Measurements from ENCODE around the gene MFAP5.
A peak's percentile ranks its signal among the peaks of the same experiment; 100 is the strongest.
"Not testable (repeated sequence)": the region's sequence is repeated elsewhere in the genome, so short reads cannot be mapped to it uniquely, and the experiment has no call there.

Gene MFAP5

DNA sequence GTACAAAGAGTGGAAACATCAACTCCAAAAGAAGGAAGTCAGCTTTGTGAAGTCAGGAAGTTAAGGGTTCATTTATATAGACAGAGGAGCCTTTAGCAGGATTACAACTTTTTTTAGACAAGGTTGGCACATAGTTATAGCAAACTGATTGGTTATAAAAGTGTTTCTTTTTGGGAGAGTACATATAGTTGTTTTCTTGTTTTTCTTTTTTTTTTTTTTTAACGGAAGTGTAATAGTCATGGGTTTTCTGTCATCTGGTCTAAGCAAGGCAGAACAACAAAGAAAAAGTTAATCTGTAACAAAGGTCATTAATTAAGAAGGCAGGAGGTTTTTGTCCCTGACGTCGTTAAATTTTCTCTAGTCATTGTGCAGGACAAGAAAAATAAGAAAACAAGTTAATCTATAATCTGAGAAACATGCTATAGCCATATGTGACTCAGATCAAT, 13.0 kb upstream of the MFAP5 start:
- no peak for DNase-seq (ENCODE audit: low read depth)

DNA sequence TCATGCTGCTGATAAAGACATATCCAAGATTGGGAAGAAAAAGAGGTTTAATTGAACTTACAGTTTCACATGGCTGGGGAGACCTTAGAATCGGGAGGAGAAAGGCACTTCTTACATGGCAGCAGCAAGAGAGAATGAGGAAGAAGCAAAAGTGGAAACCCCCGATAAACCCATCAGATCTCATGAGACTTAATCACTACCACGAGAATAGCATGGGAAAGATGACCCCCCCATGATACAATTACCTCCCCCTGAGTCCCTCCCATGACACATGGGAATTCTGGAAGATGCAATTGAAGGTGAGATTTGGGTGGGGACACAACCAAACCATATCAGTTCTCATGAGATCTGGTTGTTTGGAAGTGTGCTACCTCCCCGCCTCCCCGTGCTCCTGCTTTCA, 9.8 kb upstream of the MFAP5 start:
- DNase-seq (ENCODE audit: low read depth): no peak

DNA sequence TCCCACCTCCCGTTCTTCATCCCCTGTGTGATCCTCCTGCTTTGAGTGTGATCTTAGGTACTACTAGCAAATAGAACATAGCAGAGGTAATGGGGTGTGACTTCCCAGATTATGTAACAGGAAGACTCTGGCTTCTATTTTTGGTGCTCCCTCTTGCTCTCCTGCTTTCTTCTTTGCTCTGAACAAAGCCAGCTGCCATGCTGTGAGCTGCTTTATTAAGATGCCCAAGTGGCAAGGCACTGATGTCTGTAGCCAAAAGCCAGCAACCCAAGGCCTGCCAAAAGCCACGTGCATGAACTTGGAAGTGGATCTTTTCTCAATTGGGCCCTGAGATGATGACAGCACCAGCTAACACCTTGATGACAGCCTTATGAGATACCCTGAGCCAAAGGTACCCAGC, 5.8 kb upstream of the MFAP5 start:
- DNase-seq (ENCODE audit: low read depth): no peak

DNA sequence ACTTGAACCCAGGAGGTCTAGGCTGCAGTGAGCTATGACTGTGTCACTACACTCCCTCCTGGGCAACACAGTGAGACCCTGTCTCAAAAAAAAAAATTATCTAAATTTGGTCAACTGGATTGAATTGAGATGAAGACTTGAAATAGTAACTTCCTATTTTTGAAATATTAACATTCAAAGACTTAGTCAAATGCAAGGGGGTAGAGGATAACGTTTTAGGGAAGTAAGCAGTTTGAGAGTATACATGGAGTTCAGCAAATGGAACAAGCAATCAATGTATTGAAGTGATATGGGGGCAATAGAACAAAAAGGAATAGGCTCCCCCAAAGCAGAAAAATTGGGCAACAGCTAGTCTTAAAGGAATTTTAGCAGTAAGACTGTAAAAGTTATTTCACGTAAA, 4.6 kb upstream of the MFAP5 start:
- DNase-seq (ENCODE audit: low read depth): no peak

DNA sequence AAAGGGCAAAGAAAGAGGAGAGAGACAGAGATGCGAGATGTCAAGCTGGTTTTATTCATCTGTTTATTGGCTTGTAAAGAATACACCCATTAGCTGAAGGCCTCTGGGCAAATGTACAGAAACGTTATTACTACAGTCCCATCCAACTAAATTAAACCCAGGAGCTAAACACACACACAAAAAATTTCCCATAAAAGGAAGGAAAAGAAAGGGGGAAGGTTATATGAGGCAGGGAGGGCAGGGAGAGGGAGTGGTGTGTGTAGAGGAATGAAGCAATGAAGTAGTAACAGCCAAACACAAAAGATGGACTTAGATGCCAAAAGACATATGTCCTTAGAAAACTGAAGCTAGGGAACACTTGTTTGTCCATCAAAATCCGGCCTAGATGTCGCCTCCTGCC, 3.1 kb upstream of the MFAP5 start:
- no peak for DNase-seq (ENCODE audit: low read depth)

DNA sequence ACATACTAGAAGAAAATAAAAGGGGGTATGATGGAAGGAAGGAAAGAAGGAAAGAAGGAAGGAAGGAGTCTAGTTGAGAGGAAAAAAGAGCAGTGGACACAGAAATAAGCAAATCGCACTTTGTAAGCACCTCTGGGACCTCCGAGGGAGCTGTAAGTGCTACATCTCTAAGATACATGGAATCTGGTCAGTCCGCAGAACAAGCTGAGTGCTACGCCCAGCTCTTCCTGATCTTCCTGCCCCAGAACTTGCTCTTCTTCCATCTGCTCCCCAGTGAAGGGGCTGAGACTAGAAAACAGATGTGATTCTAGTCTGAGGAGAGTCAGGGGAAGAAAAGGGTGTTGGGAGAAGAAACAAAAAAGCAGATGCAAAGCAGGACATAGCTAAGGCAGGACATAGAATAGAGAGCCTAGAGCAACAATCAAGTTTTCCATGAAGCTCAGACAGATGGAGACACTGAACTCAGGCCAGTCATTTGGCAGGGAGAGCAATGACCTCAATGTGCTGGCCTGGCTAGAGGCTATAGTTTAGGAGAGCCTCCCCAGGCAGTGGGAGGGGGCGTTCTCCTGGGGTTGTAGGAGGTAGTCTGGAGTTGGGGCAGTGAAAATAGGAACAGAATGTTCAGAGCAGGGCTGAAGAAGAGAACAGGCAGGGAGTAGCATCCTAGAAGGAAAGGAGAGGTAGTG, 1.7 kb upstream of the MFAP5 start:
- no peak for DNase-seq (ENCODE audit: low read depth)

DNA sequence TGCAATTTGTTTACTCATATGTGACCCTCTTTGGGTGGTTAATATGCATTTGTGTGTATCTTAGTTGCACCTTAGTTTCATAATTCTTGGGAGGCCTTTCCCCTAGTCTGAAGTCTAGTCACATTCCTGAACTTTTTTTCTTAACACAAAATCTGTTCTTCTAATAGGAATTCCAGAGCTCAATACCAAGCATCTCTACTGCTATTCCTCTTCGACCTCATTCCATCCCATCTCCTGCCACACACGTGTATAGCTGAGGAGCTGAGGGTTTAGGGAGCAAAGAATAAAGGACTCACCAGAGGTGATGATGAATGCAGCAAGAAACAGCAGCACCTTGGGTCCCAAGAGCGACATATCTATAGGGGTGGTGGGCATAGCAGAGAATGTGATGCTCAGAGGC, 875 bp downstream of the MFAP5 start:
- no peak for DNase-seq (ENCODE audit: low read depth)

DNA sequence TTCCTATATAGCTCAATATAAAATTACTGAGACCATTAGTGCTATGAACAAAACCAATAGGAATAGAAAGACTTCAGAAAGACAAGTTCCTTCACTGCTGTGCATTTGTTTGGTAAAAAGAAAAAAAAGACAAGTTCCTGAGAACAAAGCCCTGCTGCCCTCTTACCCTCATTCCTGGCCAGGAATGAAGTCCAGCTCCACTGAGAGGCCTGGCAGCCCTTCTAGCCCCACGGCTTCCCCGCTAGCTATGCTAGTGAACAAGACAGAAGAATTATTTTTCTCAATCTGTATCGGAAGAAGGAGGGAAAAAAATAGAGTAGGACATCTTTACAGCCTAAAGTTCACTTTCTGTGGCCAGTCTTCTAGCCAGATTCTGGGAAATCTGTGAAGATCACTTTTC, 1.6 kb downstream of the MFAP5 start:
- no peak for DNase-seq (ENCODE audit: low read depth)

DNA sequence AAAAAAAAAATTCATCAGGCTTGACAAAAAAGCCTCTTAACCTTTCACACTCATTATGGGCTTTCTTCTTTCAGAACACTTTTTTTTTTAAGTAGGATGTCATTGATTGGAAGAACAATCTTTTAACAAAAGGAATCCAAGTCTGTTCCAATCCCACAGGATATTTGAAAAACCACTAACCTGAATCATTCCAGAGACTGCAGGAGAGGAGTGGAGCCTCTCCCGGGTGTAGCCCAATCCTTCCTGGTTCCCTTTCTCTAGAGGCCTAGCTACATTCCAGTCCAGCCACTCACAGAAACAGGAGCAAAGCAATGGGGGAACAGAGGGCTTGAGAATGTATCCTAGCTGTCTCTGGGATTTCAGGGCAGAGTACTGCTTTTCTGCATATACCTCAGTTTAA, 4.3 kb downstream of the MFAP5 start:
- peak; percentile 49 for DNase-seq (ENCODE audit: low read depth)

DNA sequence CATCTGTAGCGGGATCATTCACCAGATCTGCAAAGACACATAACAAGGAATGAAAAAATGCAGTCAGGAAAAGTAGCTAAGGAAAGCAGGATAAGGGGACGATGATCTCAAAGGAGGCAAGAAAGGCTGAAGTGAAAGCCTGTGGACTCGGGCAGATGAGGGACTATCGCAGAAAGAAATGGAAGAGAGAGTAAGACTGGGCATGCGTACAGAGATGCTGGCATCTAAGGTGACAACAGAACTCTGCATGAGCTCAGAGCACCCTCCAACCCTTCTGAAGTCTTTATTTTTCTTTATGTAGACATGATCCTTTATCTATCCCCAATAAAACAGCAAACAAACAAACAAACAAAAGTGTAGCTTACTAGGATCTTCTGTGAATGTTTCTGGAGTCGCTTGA, 7.2 kb downstream of the MFAP5 start:
- no peak for DNase-seq (ENCODE audit: low read depth)

DNA sequence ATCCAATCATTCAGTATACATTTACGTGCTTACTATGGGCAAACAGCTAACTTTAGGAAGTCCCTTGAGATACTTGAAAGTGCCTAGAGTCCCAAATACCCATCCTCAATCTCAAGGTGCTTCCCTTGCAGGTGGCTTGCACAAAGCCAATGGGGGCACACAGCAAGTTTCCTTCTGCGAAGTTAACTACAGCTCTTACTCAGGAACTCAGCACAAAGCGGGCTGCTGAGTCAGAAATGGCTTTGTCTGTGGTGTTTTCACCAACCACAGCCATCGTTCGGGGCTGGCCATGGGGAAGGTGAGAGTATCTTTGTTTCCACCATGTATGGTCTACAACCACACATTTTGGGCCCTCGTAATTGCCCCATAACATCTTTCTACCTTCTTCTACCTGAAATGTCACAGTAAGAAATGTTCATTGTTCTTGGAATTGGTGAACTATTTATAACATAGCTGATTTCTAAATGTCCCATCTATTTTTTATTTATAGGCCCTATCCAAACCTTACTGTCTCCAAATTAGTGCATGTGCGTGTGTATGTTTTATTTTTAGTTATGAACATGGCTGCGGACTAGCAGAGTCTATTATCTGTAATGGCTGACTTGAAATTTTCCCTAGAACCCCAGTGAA, 13.9 kb downstream of the MFAP5 start:
- no peak for DNase-seq (ENCODE audit: low read depth)

DNA sequence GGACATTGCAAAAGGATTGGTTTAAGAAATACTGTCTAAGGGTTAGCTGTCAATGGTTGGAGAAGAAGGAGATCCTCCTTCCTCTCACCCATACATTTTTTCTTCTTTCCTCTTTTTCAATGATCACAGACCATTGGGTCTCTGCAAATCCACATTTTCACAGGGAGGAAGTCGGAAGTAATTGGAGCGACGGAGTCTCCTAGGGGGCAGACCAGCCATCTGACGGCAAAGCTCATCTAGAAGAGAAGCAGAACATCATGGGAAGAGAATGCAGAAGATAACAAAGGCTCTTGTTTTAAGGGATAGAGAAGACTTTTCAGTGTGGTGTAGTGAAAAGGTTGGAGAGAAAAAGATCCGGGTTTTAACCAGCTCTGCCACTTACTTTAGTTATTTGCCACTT, 14.7 kb downstream of the MFAP5 start:
- DNase-seq (ENCODE audit: low read depth): no peak

DNA sequence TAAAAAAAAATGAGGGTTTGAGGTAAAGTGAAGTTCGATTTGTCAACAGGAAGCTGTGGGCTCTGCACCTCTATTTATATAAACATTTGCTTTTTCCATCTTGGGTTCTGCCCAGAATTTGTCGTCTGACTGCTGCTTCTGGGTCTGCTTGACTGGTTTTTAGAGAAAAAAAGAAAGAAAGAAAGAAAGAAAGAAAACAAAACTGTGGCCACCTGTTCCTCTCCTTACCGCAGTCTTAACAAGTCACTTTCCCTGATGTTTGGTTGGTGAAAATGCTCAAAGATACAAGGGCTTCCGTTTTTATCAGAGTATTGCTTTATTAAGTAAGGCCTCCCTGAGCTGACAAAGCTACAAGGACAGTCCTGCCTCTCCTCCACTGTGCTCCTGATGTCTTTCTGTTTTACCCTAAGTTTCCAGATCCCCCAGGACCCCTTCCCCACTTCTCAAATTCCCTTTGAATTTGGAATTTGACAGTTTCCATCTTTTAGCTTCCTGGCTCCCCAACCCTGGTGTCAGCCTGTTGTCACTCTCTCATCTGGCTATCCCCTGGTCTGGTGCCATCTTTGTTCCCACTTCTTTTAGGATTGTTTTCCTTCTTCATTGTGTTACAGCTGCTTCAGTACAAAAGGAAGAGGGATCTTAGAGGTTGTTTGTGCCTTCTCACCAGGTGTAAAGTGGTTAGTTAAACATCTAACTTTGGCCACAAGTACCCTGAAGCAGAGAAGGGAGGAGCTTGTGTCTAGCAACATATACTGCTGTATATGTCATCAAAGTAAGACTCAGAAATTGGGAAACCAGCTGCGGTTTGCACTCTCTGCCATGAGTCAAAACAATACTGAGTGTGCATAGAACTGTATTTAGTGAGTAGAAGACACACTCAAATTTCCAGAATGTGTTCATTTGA, 18.0 kb downstream of the MFAP5 start:
- no peak for DNase-seq (ENCODE audit: low read depth)

DNA sequence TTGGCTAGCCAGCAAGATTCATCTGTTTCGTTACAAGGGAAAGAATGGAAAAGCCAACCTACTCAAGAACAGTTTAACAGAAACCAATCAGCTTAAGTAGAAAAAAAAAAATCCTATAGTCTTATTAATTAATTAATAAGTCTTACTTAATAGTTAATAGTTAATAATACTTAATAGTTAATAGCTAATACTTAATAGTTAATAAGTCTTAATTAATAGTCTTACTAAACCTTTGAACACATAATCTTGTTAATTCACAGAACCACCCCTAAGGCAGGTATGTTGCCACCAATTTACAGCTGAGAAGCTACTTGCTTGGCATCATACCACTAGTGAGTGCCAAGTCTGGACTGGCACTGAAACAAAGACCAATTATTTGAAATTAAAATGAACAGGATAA, 19.9 kb downstream of the MFAP5 start:
- no peak for DNase-seq (ENCODE audit: low read depth)

DNA sequence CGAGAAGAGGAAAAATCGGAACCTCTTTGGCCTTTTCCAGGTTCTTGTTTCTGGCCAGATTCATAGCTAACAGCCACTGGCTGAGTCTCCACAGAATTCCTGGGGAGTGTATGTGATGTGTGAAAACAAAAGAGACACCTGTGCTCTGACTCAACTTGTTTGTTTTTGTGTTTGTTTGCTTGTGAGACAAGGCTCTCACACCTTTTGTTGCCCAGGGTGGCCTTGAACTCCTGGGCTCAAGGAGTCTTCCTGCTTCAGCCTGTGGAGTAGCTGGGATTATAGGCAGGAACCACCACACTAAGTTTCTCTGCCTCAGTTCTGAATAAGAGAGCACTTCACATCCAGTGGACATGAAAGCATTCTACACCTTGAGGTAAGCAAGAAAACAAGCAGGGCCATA, 22.7 kb downstream of the MFAP5 start:
- no peak for DNase-seq (ENCODE audit: low read depth)

DNA sequence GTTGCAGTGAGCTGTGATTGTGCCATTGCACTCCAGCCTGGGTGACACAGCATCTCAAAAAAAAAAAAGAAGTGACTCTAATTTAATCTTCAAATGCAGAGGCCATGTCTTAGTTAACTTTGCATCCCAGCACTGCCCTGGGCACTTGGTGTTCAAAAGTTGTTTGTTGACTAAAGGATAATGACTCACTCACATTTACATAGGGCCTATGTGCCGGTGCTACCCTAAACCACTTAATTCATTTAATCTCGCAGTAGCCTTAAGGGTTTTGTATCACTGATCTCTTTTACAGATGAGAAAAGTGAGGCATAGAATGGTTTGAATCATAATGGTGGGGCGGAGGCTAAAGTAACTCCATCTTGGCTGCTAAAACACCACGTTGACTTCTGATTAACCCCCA, 23.7 kb downstream of the MFAP5 start:
- no peak for DNase-seq (ENCODE audit: low read depth)

DNA sequence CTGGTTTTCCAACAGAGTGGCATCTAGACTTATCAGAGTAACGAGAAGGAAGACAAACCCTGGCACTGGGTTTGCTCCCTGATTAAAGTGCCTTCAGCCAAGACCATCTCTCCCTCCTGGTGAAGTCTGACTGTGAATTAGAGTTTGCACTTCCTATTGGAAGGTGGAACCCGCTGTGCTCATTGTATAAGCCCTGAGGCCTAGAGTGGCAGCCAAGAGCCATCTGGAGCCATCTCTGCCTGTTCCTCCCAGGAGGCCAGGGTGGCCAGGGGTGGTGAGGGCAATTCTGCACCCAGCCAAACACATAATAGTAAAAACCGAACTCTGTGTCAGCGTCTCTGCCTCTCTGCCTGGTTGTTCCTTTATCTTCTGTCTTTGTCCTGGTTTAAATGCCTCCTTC, 25.0 kb downstream of the MFAP5 start:
- no peak for DNase-seq (ENCODE audit: low read depth)

DNA sequence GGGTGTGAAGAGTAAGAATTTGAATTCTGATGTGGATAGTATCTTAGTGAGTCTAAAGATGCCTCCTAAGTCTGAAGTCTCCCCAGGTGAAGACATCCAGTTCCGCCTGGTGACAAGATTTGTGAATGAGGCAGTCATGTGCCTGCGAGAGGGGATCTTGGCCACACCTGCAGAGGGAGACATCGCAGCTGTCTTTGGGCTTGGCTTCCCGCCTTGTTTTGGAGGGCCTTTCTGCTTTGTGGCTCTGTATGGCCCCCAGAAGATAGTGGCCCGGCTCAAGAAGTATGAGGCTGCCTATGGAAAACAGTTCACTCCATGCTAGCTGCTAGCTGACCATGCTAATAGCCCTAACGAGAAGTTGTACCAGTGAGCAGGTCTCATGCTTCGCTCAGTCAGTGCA, 25.4 kb downstream of the MFAP5 start:
- DNase-seq (ENCODE audit: low read depth): no peak

DNA sequence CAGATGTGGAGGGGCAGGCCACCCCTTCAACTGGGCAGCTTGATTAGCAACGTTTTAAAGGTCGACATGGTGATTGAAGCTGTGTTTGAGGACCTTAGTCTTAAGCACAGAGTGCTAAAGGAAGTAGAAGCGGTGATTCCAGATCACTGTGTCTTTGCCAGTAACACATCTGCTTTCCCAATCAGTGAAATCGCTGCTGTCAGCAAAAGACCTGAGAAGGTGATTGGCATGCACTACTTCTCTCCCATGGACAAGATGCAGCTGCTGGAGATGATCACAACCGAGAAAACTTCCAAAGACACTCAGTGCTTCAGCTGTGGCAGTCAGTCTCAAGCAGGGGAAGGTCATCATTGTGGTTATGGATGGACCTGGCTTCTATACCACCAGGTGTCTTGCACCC, 26.0 kb downstream of the MFAP5 start:
- DNase-seq (ENCODE audit: low read depth): no peak

DNA sequence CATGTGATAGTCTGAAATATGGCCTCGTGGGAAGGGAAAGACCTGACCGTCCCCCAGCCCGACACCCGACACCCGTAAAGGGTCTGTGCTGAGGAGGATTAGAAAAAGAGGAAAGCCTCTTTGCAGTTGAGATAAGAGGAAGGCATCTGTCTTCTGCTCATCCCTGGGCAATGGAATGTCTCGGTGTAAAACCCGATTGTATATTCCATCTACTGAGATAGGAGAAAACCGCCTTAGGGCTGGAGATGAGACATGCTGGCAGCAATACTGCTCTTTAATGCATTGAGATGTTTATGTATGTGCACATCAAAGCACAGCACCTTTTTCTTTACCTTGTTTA, 26.6 kb downstream of the MFAP5 start:
- not testable (repeated sequence) for DNase-seq (ENCODE audit: low read depth)

DNA sequence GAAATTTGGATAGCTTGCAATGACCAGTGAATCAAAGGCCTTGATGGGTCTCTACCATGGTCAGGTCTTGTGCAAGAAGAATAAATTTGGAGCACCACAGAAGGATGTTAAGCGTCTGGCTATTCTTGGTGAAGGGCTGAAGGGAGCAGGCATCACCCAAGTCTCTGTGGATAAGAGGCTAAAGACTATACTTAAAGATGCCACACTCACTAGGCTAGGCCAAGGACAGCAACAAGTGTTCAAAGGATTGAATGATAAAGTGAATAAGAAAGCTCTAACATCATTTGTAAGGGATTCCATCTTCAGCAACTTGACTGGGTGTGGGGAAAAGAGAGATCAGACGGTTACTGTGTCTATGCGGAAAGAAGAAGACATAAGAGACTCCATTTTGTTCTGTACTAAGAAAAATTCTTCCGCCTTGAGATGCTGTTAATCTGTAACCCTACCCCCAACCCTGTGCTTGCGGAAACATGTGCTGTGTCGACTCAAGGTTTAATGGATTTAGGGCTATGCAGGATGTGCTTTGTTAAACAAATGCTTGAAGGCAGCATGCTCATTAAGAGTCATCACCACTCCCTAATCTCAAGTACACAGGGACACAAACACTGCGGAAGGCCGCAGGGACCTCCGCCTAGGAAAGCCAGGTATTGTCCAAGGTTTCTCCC, 27.2 kb downstream of the MFAP5 start:
- DNase-seq (ENCODE audit: low read depth): not testable (repeated sequence)

DNA sequence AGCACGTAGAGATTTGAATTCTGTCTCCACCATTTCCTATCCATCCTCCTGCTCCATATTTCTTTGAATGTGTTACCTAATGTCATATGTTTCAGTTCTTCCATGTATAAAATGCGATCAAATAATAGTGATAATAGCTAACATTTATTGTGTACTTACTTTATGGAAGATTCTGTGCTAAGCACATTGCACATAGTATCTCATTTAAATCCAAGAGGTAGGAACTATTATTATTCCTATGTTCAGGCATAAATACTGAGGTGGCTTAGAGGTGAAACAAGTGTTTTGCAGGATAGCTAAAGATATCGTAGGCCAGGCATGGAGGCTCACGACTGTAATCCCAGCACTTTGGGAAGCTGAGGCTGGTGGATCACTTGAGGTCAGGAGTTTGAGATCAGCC, 32.5 kb downstream of the MFAP5 start:
- DNase-seq (ENCODE audit: low read depth): no peak

Measured in GM04504 (cell line).